ENCODE results near the gene SLC7A6.

Gene SLC7A6

GRCh38 chr16:68246666-68247065 lies 17.7 kb upstream of the SLC7A6 start:
- TF ChIP-seq CTCF (conservative IDR thresholded peaks at IDR 0.05; ENCODE audit: low read length) = no peak
- no peak overlapping the region; the same call in none of the 2 replicates for H3K4me3 ChIP-seq (ENCODE audit: low read length)
- DNase-seq (ENCODE audit: low read depth) = peak; percentile 41

GRCh38 chr16:68247400-68247799 lies 16.9 kb upstream of the SLC7A6 start:
- DNase-seq (ENCODE audit: low read depth) = no peak
- H3K4me3 ChIP-seq (ENCODE audit: low read length) = no peak overlapping the region
- no peak for TF ChIP-seq CTCF (conservative IDR thresholded peaks at IDR 0.05; ENCODE audit: low read length)

GRCh38 chr16:68247932-68248331 lies 16.4 kb upstream of the SLC7A6 start:
- no peak for DNase-seq (ENCODE audit: low read depth)
- H3K4me3 ChIP-seq (ENCODE audit: low read length) = no peak overlapping the region
- no peak for TF ChIP-seq CTCF (conservative IDR thresholded peaks at IDR 0.05; ENCODE audit: low read length)

- TF ChIP-seq CTCF (conservative IDR thresholded peaks at IDR 0.05; ENCODE audit: low read length) = no peak
- DNase-seq (ENCODE audit: low read depth) = no peak
- H3K4me3 ChIP-seq (ENCODE audit: low read length) = no peak overlapping the region
Measured at GRCh38 chr16:68249371-68249770, 15.0 kb upstream of the SLC7A6 start.

- no peak for TF ChIP-seq CTCF (conservative IDR thresholded peaks at IDR 0.05; ENCODE audit: low read length)
- no peak for DNase-seq (ENCODE audit: low read depth)
- H3K4me3 ChIP-seq (ENCODE audit: low read length) = no peak overlapping the region
Measured at GRCh38 chr16:68250951-68251350, 13.4 kb upstream of the SLC7A6 start.

GRCh38 chr16:68251832-68252231 lies 12.5 kb upstream of the SLC7A6 start:
- no peak overlapping the region for H3K4me3 ChIP-seq (ENCODE audit: low read length)
- TF ChIP-seq CTCF (conservative IDR thresholded peaks at IDR 0.05; ENCODE audit: low read length) = no peak
- no peak for DNase-seq (ENCODE audit: low read depth)

GRCh38 chr16:68252383-68252782 lies 11.9 kb upstream of the SLC7A6 start:
- DNase-seq (ENCODE audit: low read depth) = no peak
- no peak overlapping the region for H3K4me3 ChIP-seq (ENCODE audit: low read length)
- TF ChIP-seq CTCF (conservative IDR thresholded peaks at IDR 0.05; ENCODE audit: low read length) = no peak
